Measurements from ENCODE around the gene SH2D3A. TPM values are rescaled to one million over a fixed set of nuclear protein-coding genes. Genes with fewer than 3 reads are reported as not detected.

The SH2D3A gene
- total and polyA plus RNA-seq, 2 donors = 5.5 to 11.4 TPM

DNA sequence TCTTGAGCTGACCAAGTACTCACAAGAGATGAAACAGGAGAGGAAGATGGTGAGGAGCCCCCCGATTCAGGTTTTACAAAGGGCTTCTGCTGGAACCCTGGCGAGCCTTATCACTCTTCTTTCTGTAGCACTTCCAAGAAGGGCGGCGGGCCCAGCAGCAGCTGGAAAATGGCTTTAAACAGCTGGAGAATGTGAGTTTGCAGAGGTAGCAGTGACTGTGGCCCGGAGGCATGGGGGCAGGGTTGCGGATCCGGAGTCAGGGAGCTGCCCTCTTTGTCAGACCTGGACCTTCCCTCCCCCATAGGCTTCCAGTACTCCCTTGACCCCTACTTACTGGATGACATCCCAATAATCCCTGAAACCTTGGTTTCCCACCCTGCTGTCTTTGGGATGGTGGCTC lies 24.2 kb downstream of the SH2D3A start:
- Histone ChIP-seq H3K4me1 (ENCODE audit: insufficient read depth) (no peaks in the 10 kb centered on the region), H3K27ac (ENCODE audit: low read depth) (no peak overlapping the region), H3K4me3 (ENCODE audit: low read depth, low read length) (no peak overlapping the region), H3K36me3 (ENCODE audit: insufficient read depth) (peaks cover 4% of the 10 kb centered on the region)
- DNase-seq (ENCODE audit: extremely low spot score) = no peak
- 52% methylated on average over 7 of the region's 7 CpGs for WGBS

DNA sequence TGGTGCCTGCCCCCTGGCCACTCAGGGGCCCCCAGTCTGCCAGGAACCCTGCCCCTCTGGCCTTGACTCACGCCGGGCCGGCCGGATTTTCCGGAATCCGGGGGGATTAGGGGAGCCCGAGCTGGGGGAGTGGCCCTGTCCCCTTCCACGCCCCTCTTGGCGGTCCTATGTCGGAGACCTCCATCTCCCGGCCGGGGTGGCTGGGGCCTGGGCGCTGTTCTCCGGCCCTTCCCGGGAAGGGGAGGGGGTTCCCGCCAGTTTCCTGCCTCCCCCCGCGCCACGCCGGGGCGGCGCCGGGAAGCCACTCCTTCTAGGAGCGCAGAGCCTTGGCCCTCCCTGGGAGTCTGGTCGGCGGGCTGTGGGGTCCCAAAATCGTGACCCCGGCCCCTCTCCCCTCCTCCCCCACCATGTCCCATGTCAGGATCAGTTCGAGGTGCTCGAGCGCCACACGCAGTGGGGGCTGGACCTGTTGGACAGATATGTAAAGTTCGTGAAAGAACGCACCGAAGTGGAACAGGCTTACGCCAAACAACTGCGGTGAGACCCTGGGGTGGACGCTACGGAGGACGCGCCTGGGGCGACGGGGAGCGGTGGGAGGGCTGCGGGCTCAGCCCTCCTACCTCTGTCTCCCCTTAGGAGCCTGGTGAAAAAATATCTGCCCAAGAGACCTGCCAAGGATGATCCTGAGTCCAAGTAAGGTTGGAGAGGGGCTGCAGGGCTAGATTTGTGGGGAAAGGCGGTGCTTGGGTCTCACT lies 26.5 kb downstream of the SH2D3A start:
- WGBS = 1% methylated on average over 46 of the region's 46 CpGs
- Histone ChIP-seq H3K27ac (ENCODE audit: low read depth) (peak overlapping the region; percentile 83), H3K4me1 (ENCODE audit: insufficient read depth) (no peaks in the 10 kb centered on the region)

DNA sequence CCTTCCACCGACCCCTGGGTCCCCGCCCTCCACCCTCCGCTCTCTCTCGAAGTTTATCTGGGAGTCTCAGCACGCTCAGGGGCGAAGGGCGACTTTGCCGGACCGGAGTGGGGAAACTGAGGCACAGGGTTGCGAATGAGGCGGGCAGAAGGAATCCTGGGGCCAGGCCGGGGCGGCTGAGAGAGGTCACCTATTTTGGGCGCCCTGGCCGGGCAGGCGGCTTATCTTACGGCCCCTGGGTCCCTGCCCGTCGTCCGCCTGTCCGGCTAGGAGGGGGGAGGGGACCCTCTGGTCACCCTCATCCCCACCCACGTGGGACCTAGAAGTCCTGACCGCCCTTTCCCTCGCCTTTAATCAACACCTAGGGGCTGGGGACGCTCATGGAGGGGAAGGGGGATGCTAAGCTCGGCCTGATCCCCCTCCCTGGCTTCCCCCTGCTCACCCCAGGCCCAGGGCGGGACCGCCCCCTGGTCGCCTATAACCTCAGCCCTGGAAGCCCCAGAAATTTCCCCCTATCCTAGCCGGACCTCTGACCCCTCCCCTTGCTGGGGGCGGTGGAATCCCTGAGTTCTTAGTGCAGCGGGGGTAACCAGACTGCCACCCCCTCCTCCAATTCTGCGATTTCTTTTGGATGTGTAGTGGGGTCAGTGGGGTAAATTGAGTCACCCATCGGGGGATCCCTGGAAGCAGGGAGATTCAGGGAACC lies 27.2 kb downstream of the SH2D3A start:
- peak overlapping the region; percentile 78 for H3K4me3 ChIP-seq (ENCODE audit: low read depth, low read length)
- no peak for DNase-seq (ENCODE audit: extremely low spot score)
- under 1% methylated on average over 34 of the region's 34 CpGs for WGBS
- H3K36me3 ChIP-seq (ENCODE audit: insufficient read depth) = no peaks in the 10 kb centered on the region
- peak overlapping the region; percentile 83 for H3K27ac ChIP-seq (ENCODE audit: low read depth)
- no peaks in the 10 kb centered on the region for H3K4me1 ChIP-seq (ENCODE audit: insufficient read depth)

More for the DNA sequence above, 26.5 kb downstream of the SH2D3A start:
- Histone ChIP-seq H3K36me3 (ENCODE audit: insufficient read depth) (no peaks in the 10 kb centered on the region), H3K4me3 (ENCODE audit: low read depth, low read length) (peak overlapping the region; percentile 78)
- peak; percentile 46 for DNase-seq (ENCODE audit: extremely low spot score)

DNA sequence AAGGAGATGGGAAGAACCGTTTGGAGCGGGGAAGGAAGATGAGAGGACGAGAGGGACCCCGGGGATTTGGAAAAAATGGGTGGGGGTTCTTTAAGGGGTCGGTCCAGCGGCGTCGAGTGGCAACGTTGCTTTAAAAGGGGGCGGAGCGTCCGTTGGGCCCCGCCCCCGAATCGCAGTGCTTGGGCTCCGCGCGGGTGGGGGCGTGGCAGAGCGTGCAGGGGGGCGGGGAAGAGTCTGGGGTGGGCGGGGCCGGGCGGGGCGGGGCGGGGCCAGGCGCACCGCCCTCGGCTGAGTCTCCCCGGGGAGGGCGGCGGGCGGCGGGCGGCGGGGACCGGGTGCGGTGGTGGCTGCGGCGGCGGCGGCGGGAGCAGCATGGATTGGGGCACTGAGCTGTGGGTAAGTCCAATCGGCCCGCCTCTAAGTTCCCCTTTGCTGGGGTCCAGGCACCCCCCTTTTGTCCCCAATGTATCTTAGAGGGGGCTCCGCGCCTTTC lies 27.8 kb downstream of the SH2D3A start, which contains the start of gene TRIP10:
Gene TRIP10, plus strand, starts transcription at position 291 of the 493 bp plus-strand sequence. Its CDS starts 82 bp downstream, at position 373.
- Histone ChIP-seq H3K36me3 (ENCODE audit: insufficient read depth) (no peaks in the 10 kb centered on the region), H3K4me3 (ENCODE audit: low read depth, low read length) (peak within 1 kb of the TSS; percentile 78), H3K27ac (ENCODE audit: low read depth) (peak within 1 kb of the TSS; percentile 83), H3K4me1 (ENCODE audit: insufficient read depth) (no peaks in the 10 kb centered on the region)
- under 1% methylated on average over 47 of the region's 47 CpGs for WGBS
- DNase-seq (ENCODE audit: extremely low spot score) = peak; percentile 72

DNA sequence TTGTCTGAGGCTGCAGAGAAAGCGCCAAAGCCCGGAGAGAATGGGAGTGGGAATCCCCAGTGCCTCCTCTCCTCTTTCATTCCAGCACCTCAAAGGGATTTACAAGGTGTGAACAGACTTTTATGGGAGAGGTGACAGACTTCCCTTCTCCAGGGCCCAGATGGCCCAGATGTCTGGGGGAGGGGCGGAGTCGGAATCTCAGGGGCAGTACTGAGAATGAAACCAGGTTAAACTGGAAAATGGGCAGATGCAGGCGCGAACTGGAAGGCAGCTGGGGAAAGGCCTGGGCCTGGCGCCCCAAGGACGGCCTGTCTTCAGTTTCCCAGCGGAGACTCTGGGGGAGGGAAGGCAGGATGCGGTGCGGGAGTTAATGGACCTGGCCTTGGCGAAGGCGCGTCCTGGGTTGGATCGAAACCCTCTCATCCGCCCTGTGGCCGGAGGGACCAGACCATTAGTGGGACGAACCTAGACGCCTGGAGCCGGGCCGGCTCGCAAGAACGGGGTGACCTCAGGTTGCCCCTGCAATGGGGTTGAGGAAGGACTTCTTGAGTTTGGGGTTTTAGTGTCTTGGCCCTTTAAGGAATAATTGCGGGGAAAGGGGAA lies 28.3 kb downstream of the SH2D3A start:
- H3K4me3 ChIP-seq (ENCODE audit: low read depth, low read length) = no peak overlapping the region
- 8% methylated on average over 24 of the region's 24 CpGs for WGBS
- H3K36me3 ChIP-seq (ENCODE audit: insufficient read depth) = no peaks in the 10 kb centered on the region
- peak overlapping the region; percentile 71 for H3K27ac ChIP-seq (ENCODE audit: low read depth)
- H3K4me1 ChIP-seq (ENCODE audit: insufficient read depth) = no peaks in the 10 kb centered on the region
- peak; percentile 37 for DNase-seq (ENCODE audit: extremely low spot score)

DNA sequence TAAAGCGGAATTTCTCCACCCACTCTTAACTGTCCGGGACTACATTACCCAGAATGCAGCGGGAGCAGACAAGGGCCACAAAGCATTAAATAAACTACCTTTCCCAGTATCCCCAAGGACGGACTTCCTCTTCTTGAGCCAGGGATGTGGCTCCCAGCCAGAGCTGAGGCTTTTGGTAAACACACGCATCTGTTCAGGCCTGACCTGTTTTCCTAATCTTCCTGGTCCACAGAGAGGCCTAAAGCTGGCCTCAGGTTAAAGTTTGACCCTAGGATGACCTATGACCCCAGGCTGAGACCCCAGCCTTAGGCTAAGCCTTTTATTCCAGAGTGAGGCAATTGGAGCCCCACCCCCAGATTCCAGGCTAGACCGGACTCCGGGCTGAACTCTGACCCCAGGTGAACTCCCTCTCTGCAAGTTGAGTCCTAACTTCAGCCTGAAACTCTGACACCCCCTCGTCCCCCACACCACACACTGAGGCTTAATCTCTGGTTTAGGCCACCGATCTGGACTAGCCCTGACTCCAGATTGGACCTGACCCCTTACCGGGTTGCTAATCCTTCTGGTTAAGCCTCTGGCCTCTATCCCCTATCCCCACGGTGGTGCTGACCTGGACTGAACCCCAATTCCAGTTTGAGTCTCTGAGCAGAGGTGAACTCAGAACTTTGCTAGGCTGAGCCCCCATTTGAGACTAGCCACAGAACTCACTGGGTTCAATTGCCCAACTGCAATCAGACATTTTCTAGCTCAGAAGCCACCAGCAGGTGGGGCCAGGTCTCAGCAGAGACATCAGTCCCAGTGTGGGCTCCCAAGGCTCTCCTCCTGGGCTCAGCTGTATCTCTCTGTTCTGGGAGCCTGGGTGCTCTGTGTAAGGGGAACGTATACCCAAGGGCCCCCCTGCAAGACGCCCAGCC lies 29.1 kb downstream of the SH2D3A start:
- Histone ChIP-seq H3K4me1 (ENCODE audit: insufficient read depth) (no peaks in the 10 kb centered on the region), H3K4me3 (ENCODE audit: low read depth, low read length) (no peak overlapping the region), H3K27ac (ENCODE audit: low read depth) (peak overlapping the region; percentile 71), H3K36me3 (ENCODE audit: insufficient read depth) (no peaks in the 10 kb centered on the region)
- WGBS = 7% methylated on average over 13 of the region's 13 CpGs
- DNase-seq (ENCODE audit: extremely low spot score) = peak; percentile 70

DNA sequence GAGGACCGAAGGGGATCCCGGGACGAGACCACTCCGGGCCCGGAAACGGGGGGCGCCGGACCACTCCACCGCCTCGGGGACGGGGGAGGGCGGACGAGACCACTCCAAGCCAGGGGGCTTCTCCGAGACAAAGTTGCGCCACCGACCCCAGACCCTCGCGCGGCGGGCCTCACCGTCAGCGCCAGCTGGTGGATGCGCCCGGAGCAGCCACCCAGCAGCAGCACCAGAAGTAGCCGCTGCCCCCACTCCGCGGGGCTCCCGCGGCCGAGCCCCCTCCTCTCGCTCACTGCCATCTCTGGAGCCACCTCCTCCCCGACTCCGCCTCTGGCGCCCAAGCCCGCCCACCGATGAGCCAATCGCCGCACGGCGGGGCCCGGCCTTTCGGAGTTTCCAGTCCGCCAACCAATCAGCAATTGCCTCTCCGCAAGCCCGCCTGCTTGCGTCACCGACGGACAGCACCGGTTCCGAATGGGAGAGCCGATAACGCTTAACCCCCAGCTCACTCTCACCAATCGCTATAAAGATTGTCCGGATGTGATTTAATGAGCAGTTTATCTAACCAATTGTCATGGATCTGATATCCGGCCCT lies 29.9 kb downstream of the SH2D3A start, which contains the start of gene GPR108:
Gene GPR108, minus strand, starts transcription at position 297 of the 589 bp plus-strand sequence. Its CDS starts 4 bp downstream, at position 293.
- under 1% methylated on average over 55 of the region's 55 CpGs for WGBS
- DNase-seq (ENCODE audit: extremely low spot score) = peak; percentile 100
- H3K27ac ChIP-seq (ENCODE audit: low read depth) = peak within 1 kb of the TSS; percentile 98
- H3K4me1 ChIP-seq (ENCODE audit: insufficient read depth) = no peaks in the 10 kb centered on the region
- no peaks in the 10 kb centered on the region for H3K36me3 ChIP-seq (ENCODE audit: insufficient read depth)
- peak within 1 kb of the TSS; percentile 74 for H3K4me3 ChIP-seq (ENCODE audit: low read depth, low read length)

DNA sequence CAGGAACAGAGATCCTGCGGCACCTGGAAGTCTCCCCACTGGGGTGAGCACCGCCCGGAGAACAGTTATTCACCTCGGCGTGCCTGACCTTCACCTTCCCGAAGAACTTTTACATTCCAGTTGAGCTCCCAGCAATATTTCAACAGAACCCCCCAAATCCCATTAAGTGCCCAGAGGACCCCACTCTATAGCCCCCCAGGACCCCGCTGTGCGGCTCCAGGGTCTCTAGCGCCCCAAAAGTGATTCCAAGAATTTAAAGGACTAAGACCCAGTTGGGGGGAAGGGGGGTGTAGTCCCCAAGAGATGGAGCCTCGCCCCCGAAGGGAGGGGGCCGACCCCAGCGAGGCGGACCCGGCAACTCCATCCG lies 30.3 kb downstream of the SH2D3A start:
- no peak for DNase-seq (ENCODE audit: extremely low spot score)
- under 1% methylated on average over 16 of the region's 16 CpGs for WGBS
- no peaks in the 10 kb centered on the region for H3K4me1 ChIP-seq (ENCODE audit: insufficient read depth)
- H3K36me3 ChIP-seq (ENCODE audit: insufficient read depth) = no peaks in the 10 kb centered on the region
- peak overlapping the region; percentile 98 for H3K27ac ChIP-seq (ENCODE audit: low read depth)
- peak overlapping the region; percentile 74 for H3K4me3 ChIP-seq (ENCODE audit: low read depth, low read length)

DNA sequence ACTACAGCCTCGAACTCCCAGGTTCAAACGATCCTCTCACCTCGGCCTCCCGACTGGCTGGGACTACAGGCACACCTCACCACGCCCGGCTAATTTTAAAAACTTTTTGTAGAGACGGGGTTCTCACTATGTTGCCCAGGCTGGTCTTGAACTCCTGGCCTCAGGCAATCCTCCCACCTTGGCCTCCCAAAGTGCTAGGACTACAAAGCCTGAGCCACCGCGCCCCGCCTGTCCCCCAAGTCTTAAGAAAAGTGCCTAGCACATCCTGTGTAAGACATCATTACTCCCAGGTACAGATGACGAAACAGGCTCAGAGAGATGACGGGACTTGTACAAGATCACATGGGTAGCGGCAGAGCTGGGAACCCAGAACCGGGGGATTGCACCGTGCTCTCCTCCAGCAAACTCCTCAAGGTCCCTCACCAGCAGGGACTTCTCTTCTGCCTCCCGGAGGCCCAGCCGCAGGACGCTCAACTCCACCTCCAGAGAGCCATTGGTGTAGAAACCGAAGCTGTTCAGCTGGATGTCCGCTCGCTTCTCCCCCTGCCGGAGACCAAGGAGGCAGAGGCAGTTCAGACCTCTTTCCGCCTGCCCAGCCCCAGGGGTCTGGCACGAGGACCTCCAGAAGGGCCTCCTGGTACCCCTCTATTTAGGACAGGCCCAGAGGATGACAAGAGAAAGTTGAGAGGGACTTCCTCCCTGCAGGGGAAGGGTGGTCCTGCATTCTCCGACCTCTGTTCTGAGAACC lies 30.9 kb downstream of the SH2D3A start:
- H3K27ac ChIP-seq (ENCODE audit: low read depth) = peak overlapping the region; percentile 98
- peak overlapping the region; percentile 74 for H3K4me3 ChIP-seq (ENCODE audit: low read depth, low read length)
- H3K4me1 ChIP-seq (ENCODE audit: insufficient read depth) = no peaks in the 10 kb centered on the region
- 27% methylated on average over 25 of the region's 25 CpGs for whole genome bisulfite sequencing
- peaks cover 2% of the 10 kb centered on the region for H3K36me3 ChIP-seq (ENCODE audit: insufficient read depth)
- DNase-seq (ENCODE audit: extremely low spot score) = peak; percentile 57

DNA sequence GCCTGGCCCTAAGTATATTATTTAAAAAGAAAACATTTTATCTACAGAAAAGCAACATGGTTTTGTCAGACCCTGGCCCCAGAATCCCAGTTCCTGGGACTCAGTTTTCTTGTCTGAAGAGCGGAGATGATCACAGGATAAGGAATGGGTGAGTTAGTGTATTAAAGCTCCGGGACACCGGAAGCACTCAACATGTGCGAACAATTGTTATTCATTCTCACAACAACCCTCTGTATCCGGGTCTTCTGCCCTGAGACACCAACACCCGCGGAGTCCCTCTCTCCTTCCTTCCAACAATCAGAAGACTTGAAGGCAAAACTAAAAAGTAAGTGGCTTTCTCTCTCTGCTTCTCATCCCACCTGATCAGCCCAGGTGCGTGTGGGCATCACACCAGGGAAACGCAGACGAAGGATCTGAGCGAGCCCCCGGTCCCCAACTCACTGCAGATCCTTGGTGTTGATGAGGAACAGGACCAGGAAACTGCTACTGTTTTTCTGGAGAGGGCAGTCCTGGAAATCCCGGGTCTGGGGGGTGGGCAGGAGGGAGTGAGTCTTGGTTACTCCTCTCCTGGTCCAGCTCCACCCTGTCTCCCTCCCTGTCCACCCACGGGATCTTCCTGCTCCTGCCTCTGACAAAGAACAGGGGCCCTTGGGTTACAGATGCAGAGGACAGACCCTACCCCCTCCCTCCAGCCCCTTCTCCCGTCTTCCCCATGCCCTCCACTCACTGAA lies 31.9 kb downstream of the SH2D3A start:
- Histone ChIP-seq H3K36me3 (ENCODE audit: insufficient read depth) (peaks cover 2% of the 10 kb centered on the region), H3K4me1 (ENCODE audit: insufficient read depth) (no peaks in the 10 kb centered on the region), H3K27ac (ENCODE audit: low read depth) (no peak overlapping the region), H3K4me3 (ENCODE audit: low read depth, low read length) (no peak overlapping the region)
- WGBS = 67% methylated on average over 15 of the region's 15 CpGs
- DNase-seq (ENCODE audit: extremely low spot score) = no peak

DNA sequence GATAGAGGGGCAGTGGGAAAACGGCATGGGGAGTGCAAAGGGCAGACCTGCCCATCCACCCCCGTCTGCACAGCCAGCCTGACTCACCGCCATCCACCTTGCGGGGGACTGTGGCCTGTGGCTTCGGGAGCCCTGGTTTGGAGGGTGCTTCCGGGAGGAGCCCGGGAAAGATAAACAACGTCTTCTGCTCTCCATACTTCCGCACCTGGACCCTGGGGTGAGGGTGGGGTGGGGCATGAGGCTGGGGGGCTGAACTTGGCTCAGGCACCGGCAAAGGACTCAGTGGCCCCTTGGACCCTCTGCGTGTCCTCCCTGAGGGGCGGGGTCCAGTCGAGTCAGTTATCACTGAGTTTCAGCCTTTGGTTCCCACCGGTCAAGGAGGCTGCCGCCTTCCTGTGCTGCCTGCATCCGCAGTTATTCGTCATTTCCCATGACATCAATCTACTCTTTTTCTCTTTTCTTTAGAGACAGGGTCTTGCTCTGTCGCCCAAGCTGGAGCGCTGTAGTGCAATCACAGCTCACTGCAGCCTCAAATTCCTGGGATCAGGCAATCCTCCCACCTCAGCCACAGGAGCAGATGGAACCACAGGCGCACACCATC lies 33.0 kb downstream of the SH2D3A start:
- Histone ChIP-seq H3K4me3 (ENCODE audit: low read depth, low read length) (no peak overlapping the region), H3K36me3 (ENCODE audit: insufficient read depth) (peaks cover 2% of the 10 kb centered on the region), H3K27ac (ENCODE audit: low read depth) (no peak overlapping the region), H3K4me1 (ENCODE audit: insufficient read depth) (no peaks in the 10 kb centered on the region)
- no peak for DNase-seq (ENCODE audit: extremely low spot score)
- WGBS = 78% methylated on average over 20 of the region's 20 CpGs
